Nephron progenitor cell (in vitro differentiated cells): ENCODE data around the gene NAIF1.

Experiments used
- DNase-seq: peaks from one replicate; pipeline ENCODE4 v3.0.0; 2021
- H3K27ac Mint-ChIP-seq: 2 replicates; pipeline ENCODE4 v1.8.0; 2021; ENCODE audit warnings: mild to moderate bottlenecking, moderate library complexity, mixed read lengths
- H3K27me3 Mint-ChIP-seq: 2 replicates; pipeline ENCODE4 v1.8.0; 2021; ENCODE audit warnings: mild to moderate bottlenecking, low read depth, mixed read lengths; ENCODE audit not compliant: poor library complexity
- H3K36me3 Mint-ChIP-seq: 2 replicates; pipeline ENCODE4 v1.8.0; 2021; ENCODE audit warnings: low read depth, mixed read lengths
- H3K4me1 Mint-ChIP-seq: 2 replicates; pipeline ENCODE4 v1.8.0; 2021; ENCODE audit warnings: mixed read lengths
- H3K4me3 Mint-ChIP-seq: 2 replicates; pipeline ENCODE4 v1.8.0; 2021; ENCODE audit warnings: mild to moderate bottlenecking, moderate library complexity, mixed read lengths
- H3K9me3 Mint-ChIP-seq: 2 replicates; pipeline ENCODE4 v1.8.0; 2021; ENCODE audit warnings: mild to moderate bottlenecking, moderate library complexity, mixed read lengths
- TF ChIP-seq, protein P1 (sequence below): fragments of 200-600 bp; sonication (generic); IDR thresholded peaks from 2 replicates; pipeline ENCODE4 v1.5.0; 2021; ENCODE audit warnings: antibody characterized with exemption

Gene NAIF1

GRCh38 chr9:128089299-128089698 lies 22.2 kb upstream of the NAIF1 start:
- Mint-ChIP-seq H3K27ac (no peak overlapping the region), H3K9me3 (no peaks in the 10 kb centered on the region), H3K27me3 (peaks cover 4% of the 10 kb centered on the region), H3K36me3 (peaks cover 5% of the 10 kb centered on the region), H3K4me1 (peaks cover 39% of the 10 kb centered on the region), H3K4me3 (no peak overlapping the region)
- DNase-seq = no peak
- TF ChIP-seq, protein P1, sequence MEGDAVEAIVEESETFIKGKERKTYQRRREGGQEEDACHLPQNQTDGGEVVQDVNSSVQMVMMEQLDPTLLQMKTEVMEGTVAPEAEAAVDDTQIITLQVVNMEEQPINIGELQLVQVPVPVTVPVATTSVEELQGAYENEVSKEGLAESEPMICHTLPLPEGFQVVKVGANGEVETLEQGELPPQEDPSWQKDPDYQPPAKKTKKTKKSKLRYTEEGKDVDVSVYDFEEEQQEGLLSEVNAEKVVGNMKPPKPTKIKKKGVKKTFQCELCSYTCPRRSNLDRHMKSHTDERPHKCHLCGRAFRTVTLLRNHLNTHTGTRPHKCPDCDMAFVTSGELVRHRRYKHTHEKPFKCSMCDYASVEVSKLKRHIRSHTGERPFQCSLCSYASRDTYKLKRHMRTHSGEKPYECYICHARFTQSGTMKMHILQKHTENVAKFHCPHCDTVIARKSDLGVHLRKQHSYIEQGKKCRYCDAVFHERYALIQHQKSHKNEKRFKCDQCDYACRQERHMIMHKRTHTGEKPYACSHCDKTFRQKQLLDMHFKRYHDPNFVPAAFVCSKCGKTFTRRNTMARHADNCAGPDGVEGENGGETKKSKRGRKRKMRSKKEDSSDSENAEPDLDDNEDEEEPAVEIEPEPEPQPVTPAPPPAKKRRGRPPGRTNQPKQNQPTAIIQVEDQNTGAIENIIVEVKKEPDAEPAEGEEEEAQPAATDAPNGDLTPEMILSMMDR = no peak

GRCh38 chr9:128088253-128088945 lies 21.3 kb upstream of the NAIF1 start:
- TF ChIP-seq, protein P1 = no peak
- DNase-seq = no peak

DNA sequence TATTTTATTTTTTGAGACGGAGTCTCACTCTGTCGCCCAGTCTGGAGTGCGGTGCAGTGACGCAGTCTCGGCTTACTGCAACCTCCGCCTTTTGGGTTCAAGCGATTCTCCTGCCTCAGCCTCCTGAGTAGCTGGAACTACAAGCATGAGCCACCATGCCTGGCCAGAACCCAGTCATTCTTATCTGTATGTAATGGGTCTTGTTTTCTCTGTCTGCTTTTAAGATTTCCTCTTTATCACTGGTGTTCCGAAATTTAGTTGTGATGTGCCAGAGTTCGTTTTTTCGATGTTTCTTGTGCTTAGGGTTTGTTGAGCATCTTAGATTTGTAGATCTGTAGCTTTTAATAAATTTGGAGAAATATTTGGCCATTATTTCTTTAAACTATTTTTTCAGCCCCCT lies 20.1 kb upstream of the NAIF1 start:
- H3K4me3 Mint-ChIP-seq = no peak overlapping the region
- H3K9me3 Mint-ChIP-seq = no peaks in the 10 kb centered on the region
- H3K27me3 Mint-ChIP-seq = no peaks in the 10 kb centered on the region
- H3K36me3 Mint-ChIP-seq = peaks cover 5% of the 10 kb centered on the region
- H3K4me1 Mint-ChIP-seq = peaks cover 32% of the 10 kb centered on the region
- TF ChIP-seq, protein P1 = no peak
- H3K27ac Mint-ChIP-seq = peak overlapping the region; percentile 1
- DNase-seq = no peak

More at GRCh38 chr9:128088253-128088945, 21.3 kb upstream of the NAIF1 start:
- Mint-ChIP-seq H3K27me3 (peaks cover 4% of the 10 kb centered on the region), H3K4me3 (no peak overlapping the region), H3K4me1 (peaks cover 40% of the 10 kb centered on the region), H3K36me3 (peaks cover 5% of the 10 kb centered on the region), H3K27ac (no peak overlapping the region), H3K9me3 (no peaks in the 10 kb centered on the region)

DNA sequence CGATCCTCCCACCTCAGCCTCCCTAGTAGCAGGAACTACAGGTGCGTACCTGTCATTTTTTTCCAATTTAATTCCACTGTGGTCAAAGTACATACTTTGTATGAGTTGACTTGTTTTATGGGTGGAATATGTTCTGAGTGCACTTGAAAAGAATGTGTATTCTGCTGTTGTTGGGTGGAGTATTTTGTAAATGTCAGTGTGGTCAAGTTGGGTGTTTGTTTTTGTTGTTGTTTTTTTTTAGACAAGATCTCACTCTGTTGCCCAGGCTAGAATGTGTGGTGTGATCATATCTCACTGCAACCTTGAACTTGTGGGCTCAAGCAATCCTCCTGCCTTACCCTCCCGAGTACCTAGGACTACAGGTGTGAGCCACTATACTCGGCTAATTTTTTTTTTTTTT lies 18.8 kb upstream of the NAIF1 start:
- Mint-ChIP-seq H3K9me3 (no peaks in the 10 kb centered on the region), H3K36me3 (peaks cover 5% of the 10 kb centered on the region), H3K4me3 (no peak overlapping the region), H3K27me3 (no peaks in the 10 kb centered on the region), H3K4me1 (peaks cover 31% of the 10 kb centered on the region), H3K27ac (no peak overlapping the region)
- DNase-seq = no peak
- TF ChIP-seq, protein P1 = no peak

DNA sequence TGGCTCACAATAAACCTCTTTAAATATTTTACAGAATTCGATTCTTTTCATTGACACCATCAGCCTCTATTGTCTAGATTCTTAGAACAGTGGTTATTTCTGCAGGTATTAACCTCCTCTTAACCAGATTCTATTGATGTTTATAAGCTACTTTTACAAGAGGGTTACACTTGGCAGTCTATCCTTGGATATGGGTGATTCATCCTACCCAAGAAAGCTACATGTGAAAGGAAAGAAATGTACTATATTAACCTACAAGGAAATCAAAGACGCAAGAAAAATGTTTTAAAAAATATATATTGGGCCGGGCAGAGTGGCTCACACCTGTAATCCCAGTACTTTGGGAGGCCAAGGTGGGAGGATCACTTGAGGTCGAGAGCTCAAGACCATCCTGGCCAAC lies 17.6 kb upstream of the NAIF1 start:
- TF ChIP-seq, protein P1 = no peak
- Mint-ChIP-seq H3K4me3 (no peak overlapping the region), H3K27me3 (no peaks in the 10 kb centered on the region), H3K27ac (no peak overlapping the region), H3K4me1 (peaks cover 33% of the 10 kb centered on the region), H3K9me3 (no peaks in the 10 kb centered on the region), H3K36me3 (peaks cover 5% of the 10 kb centered on the region)
- no peak for DNase-seq

DNA sequence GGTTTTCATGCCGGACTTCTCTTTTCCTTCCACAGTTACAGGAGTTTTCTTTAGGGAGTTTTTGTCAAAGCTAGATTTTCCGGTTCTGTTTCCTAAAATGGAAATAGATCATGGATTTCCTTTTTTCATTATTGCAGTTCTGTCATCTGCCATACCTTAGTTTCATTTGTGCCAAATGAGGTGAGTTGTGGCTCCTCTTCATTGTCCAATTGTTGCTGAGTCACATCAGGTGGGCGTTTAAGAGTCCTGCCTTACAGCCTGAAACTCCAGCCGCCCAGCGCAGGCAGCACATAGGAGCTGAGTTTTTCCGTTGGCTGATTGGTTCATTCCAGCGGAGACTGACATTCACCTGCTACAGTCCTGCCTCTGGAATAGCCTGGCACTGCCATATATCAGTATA lies 15.0 kb upstream of the NAIF1 start:
- no peaks in the 10 kb centered on the region for H3K27me3 Mint-ChIP-seq

More for the DNA sequence above, 15.0 kb upstream of the NAIF1 start:
- peaks cover 5% of the 10 kb centered on the region for H3K36me3 Mint-ChIP-seq
- DNase-seq = no peak
- TF ChIP-seq, protein P1 = no peak
- no peak overlapping the region for H3K4me3 Mint-ChIP-seq
- H3K4me1 Mint-ChIP-seq = peaks cover 56% of the 10 kb centered on the region
- H3K27ac Mint-ChIP-seq = no peak overlapping the region
- H3K9me3 Mint-ChIP-seq = no peaks in the 10 kb centered on the region
